CD4-positive, alpha-beta T cell treated with Interleukin-10 for 1 hour (primary cell): ENCODE data around the gene CNTNAP2.

ENCODE experiments used
- DNase-seq: peaks from one replicate; pipeline ENCODE4 v3.0.0-alpha.2; 2020

CNTNAP2 gene

GRCh38 chr7:146116521-146117222 is at the start of gene CNTNAP2:
TSS of gene CNTNAP2 (plus strand) at chr7:146116801. CDS start at chr7:146116877, 76 bp downstream.
- DNase-seq: no peak

GRCh38 chr7:146067880-146068279 is 48.7 kb upstream of the CNTNAP2 start:
- DNase-seq: no peak

- DNase-seq: no peak
Observed at GRCh38 chr7:146074195-146074765, 42.3 kb upstream of the CNTNAP2 start.

GRCh38 chr7:146076344-146076743 is 40.3 kb upstream of the CNTNAP2 start:
- DNase-seq: no peak

- no peak for DNase-seq
Observed at GRCh38 chr7:146084086-146084485, 32.5 kb upstream of the CNTNAP2 start.

GRCh38 chr7:146090023-146090645 is 26.5 kb upstream of the CNTNAP2 start:
- peak; percentile 6 for DNase-seq

- DNase-seq: no peak
Observed at GRCh38 chr7:146094356-146094755, 22.2 kb upstream of the CNTNAP2 start.

- DNase-seq: no peak
Observed at GRCh38 chr7:146096994-146097393, 19.6 kb upstream of the CNTNAP2 start.

- no peak for DNase-seq
Observed at GRCh38 chr7:146106319-146106718, 10.3 kb upstream of the CNTNAP2 start.

- DNase-seq: no peak
Observed at GRCh38 chr7:146112755-146113154, 3.8 kb upstream of the CNTNAP2 start.

GRCh38 chr7:146115548-146115850 is 1.1 kb upstream of the CNTNAP2 start:
- no peak for DNase-seq

GRCh38 chr7:146115851-146116520 is 615 bp upstream of the CNTNAP2 start:
- no peak for DNase-seq

GRCh38 chr7:146117576-146117975 is 975 bp downstream of the CNTNAP2 start:
- DNase-seq: no peak

- no peak for DNase-seq
Observed at GRCh38 chr7:146119002-146119401, 2.4 kb downstream of the CNTNAP2 start.

GRCh38 chr7:146123715-146124114 is 7.1 kb downstream of the CNTNAP2 start:
- no peak for DNase-seq

GRCh38 chr7:146126767-146127509 is 10.3 kb downstream of the CNTNAP2 start:
- DNase-seq: no peak

GRCh38 chr7:146129296-146129695 is 12.7 kb downstream of the CNTNAP2 start:
- DNase-seq: no peak

GRCh38 chr7:146129997-146130396 is 13.4 kb downstream of the CNTNAP2 start:
- DNase-seq: no peak

GRCh38 chr7:146131701-146132100 is 15.1 kb downstream of the CNTNAP2 start:
- DNase-seq: no peak

- DNase-seq: no peak
Observed at GRCh38 chr7:146136357-146136875, 19.8 kb downstream of the CNTNAP2 start.

- no peak for DNase-seq
Observed at GRCh38 chr7:146138926-146139325, 22.3 kb downstream of the CNTNAP2 start.

GRCh38 chr7:146146831-146147486 is 30.4 kb downstream of the CNTNAP2 start:
- DNase-seq: no peak
